OCI-LY3 (cell line): ENCODE data around the gene PLXNA3.

Source experiments
- H2AFZ ChIP-seq: fragments of 200-600, 300-600 bp; shearing (Covaris generic); 2 replicates; pipeline ENCODE4 v1.6.0; 2014; ENCODE audit warnings: antibody characterized with exemption, low read depth, low read length
- H3K27ac ChIP-seq: fragments of 200-600, 300-600 bp; sonication (generic); 2 replicates; pipeline ENCODE4 v1.5.1; 2014; ENCODE audit warnings: mild to moderate bottlenecking, low read length, moderate library complexity, mixed read lengths
- H3K27me3 ChIP-seq: fragments of 200-600, 300-600 bp; sonication (generic); 2 replicates; pipeline ENCODE4 v1.6.1; 2014; ENCODE audit warnings: low read depth, low read length, mixed read lengths
- H3K36me3 ChIP-seq: fragments of 200-600, 300-600 bp; sonication (generic); replicated peaks from 2 replicates; pipeline ENCODE3; 2014; ENCODE audit warnings: low read depth, low read length, mixed read lengths
- H3K4me1 ChIP-seq: fragments of 300-600, 200-600 bp; sonication (generic); 2 replicates; pipeline ENCODE4 v1.6.1; 2014; ENCODE audit warnings: low read length, mixed read lengths
- H3K4me2 ChIP-seq: fragments of 200-600, 300-600 bp; sonication (generic); 2 replicates; pipeline ENCODE4 v1.6.1; 2014; ENCODE audit warnings: low read length, mixed read lengths
- H3K4me3 ChIP-seq: fragments of 300-600, 200-600 bp; sonication (generic); 2 replicates; pipeline ENCODE4 v1.5.1; 2014; ENCODE audit warnings: antibody characterized with exemption, mild to moderate bottlenecking, low read length, moderate library complexity
- H3K79me2 ChIP-seq: fragments of 300-600, 200-600 bp; shearing (Covaris generic); 2 replicates; pipeline ENCODE4 v1.6.1; 2014; ENCODE audit warnings: mild to moderate bottlenecking, low read length, mixed read lengths
- H3K9ac ChIP-seq: fragments of 300-600, 200-600 bp; shearing (Covaris generic); 2 replicates; pipeline ENCODE4 v1.6.0; 2014; ENCODE audit warnings: mild to moderate bottlenecking, low read length, moderate library complexity
- H3K9me3 ChIP-seq: fragments of 200-600, 300-600 bp; shearing (Covaris generic); 2 replicates; pipeline ENCODE4 v1.6.1; 2014; ENCODE audit warnings: low read length, mixed read lengths; ENCODE audit not compliant: insufficient read depth
- H4K20me1 ChIP-seq: fragments of 200-600, 300-600 bp; sonication (generic); 2 replicates; pipeline ENCODE4 v1.6.1; 2016; ENCODE audit warnings: low read length, mixed read lengths; ENCODE audit not compliant: insufficient read depth
- CTCF ChIP-seq: fragments of 200-600, 300-600 bp; sonication (generic); IDR thresholded peaks from 2 replicates; pipeline ENCODE4 v1.5.1; 2014; ENCODE audit warnings: antibody characterized with exemption, low read length, low read depth
- EZH2phosphoT487 ChIP-seq: fragments of 200-600 bp; shearing (Covaris generic); IDR thresholded peaks from 2 replicates; pipeline ENCODE4 v1.6.1; 2018; ENCODE audit warnings: antibody characterized with exemption, mixed run types, low read depth

Gene PLXNA3

GRCh38 chrX:154486396-154487207, 28.5 kb downstream of the PLXNA3 start, which contains the start of gene UBL4A:
TSS of gene UBL4A (minus strand) at chrX:154486615. CDS start at chrX:154486584, 31 bp downstream.
- Histone ChIP-seq H2AFZ (0 out of 2 replicates have a peak within 1 kb of the TSS, but pooled peaks have one; percentile 21), H3K4me3 (peak within 1 kb of the TSS; percentile 98), H3K4me1 (peaks cover 27% of the 10 kb centered on the region), H3K4me2 (peak within 1 kb of the TSS; percentile 95), H3K36me3 (peaks cover 19% of the 10 kb centered on the region), H3K27me3 (no peaks in the 10 kb centered on the region), H3K27ac (peak within 1 kb of the TSS; percentile 62), H4K20me1 (no peaks in the 10 kb centered on the region), H3K9me3 (no peaks in the 10 kb centered on the region), H3K9ac (peak within 1 kb of the TSS; percentile 95), H3K79me2 (peaks cover 24% of the 10 kb centered on the region)
- TF ChIP-seq CTCF (no peak), EZH2phosphoT487 (no peak)

GRCh38 chrX:154487518-154488290, 29.6 kb downstream of the PLXNA3 start:
- no peak overlapping the region for H3K4me3 ChIP-seq
- H3K9me3 ChIP-seq = no peaks in the 10 kb centered on the region
- no peak overlapping the region for H3K9ac ChIP-seq
- H3K36me3 ChIP-seq = peaks cover 19% of the 10 kb centered on the region
- H4K20me1 ChIP-seq = no peaks in the 10 kb centered on the region
- H2AFZ ChIP-seq = no peak overlapping the region
- no peak overlapping the region for H3K27ac ChIP-seq
- peaks cover 24% of the 10 kb centered on the region for H3K79me2 ChIP-seq
- peaks cover 18% of the 10 kb centered on the region for H3K4me1 ChIP-seq
- peak overlapping the region; percentile 95; the same call in 1 of the 2 replicates for H3K4me2 ChIP-seq
- TF ChIP-seq EZH2phosphoT487 = no peak
- no peak for TF ChIP-seq CTCF
- no peaks in the 10 kb centered on the region for H3K27me3 ChIP-seq

- H3K27me3 ChIP-seq = no peaks in the 10 kb centered on the region
- peaks cover 19% of the 10 kb centered on the region for H3K36me3 ChIP-seq
- peaks cover 24% of the 10 kb centered on the region for H3K79me2 ChIP-seq
- H3K9ac ChIP-seq = no peak overlapping the region
- no peak overlapping the region for H3K27ac ChIP-seq
- TF ChIP-seq EZH2phosphoT487 = no peak
- TF ChIP-seq CTCF = no peak
- no peaks in the 10 kb centered on the region for H3K9me3 ChIP-seq
- no peak overlapping the region for H3K4me3 ChIP-seq
- H3K4me2 ChIP-seq = no peak overlapping the region
- H3K4me1 ChIP-seq = peaks cover 18% of the 10 kb centered on the region
- no peak overlapping the region for H2AFZ ChIP-seq
- no peaks in the 10 kb centered on the region for H4K20me1 ChIP-seq
These were observed 30.4 kb downstream of the PLXNA3 start for GRCh38 chrX:154488336-154489075.
